Measurements from ENCODE around the gene RAB40C.

The RAB40C gene

GRCh38 chr16:648781-649589 lies 59.1 kb downstream of the RAB40C start, which contains the start of gene WDR90:
TSS of gene WDR90 (plus strand) at chr16:649365. CDS start at chr16:649417, 52 bp downstream.
- peak; percentile 75 to 95 for DNase-seq

- DNase-seq = no peak
Observed at GRCh38 chr16:649631-650030, 59.8 kb downstream of the RAB40C start.

- no peak for DNase-seq
Observed at GRCh38 chr16:651844-652243, 62.0 kb downstream of the RAB40C start.

GRCh38 chr16:652454-653305 lies 62.8 kb downstream of the RAB40C start:
- DNase-seq = no peak

- no peak for DNase-seq
Observed at GRCh38 chr16:654034-654433, 64.2 kb downstream of the RAB40C start.

GRCh38 chr16:657487-657886 lies 67.6 kb downstream of the RAB40C start:
- no peak for DNase-seq

- DNase-seq = no peak
Observed at GRCh38 chr16:658679-659571, 69.1 kb downstream of the RAB40C start.

- DNase-seq = no peak
Observed at GRCh38 chr16:659618-660017, 69.8 kb downstream of the RAB40C start.

GRCh38 chr16:660132-660458 lies 70.2 kb downstream of the RAB40C start:
- DNase-seq = no peak

- no peak for DNase-seq
Observed at GRCh38 chr16:660459-661183, 70.8 kb downstream of the RAB40C start.

GRCh38 chr16:661184-661821 lies 71.4 kb downstream of the RAB40C start:
- no peak for DNase-seq

- DNase-seq = no peak
Observed at GRCh38 chr16:662095-662494, 72.2 kb downstream of the RAB40C start.

GRCh38 chr16:662597-662996 lies 72.7 kb downstream of the RAB40C start:
- DNase-seq = no peak

- DNase-seq = no peak
Observed at GRCh38 chr16:666572-666971, 76.7 kb downstream of the RAB40C start.

GRCh38 chr16:667113-667779 lies 77.4 kb downstream of the RAB40C start:
- no peak for DNase-seq

- peak; percentile 76 to 93 for DNase-seq
Observed at GRCh38 chr16:667780-668518, 78.1 kb downstream of the RAB40C start, which contains the start of gene RHOT2. TSS of gene RHOT2 (plus strand) at chr16:668132. CDS start at chr16:668200, 68 bp downstream.

GRCh38 chr16:668519-669171 lies 78.8 kb downstream of the RAB40C start:
- no peak for DNase-seq

GRCh38 chr16:669666-670065 lies 79.8 kb downstream of the RAB40C start:
- no peak for DNase-seq

- no peak for DNase-seq
Observed at GRCh38 chr16:670485-671352, 80.9 kb downstream of the RAB40C start.
